NK-92 treated with Interleukin-12 subunit alpha and Interleukin-12 subunit beta, amount 100 ng/mL, for 24 hours (cell line): ENCODE results near the gene PDIA6.

Experiments used
- DNase-seq: peaks from one replicate; lab custom pipeline; 2025; lab: John Stamatoyannopoulos, UW

The PDIA6 gene, protein sequence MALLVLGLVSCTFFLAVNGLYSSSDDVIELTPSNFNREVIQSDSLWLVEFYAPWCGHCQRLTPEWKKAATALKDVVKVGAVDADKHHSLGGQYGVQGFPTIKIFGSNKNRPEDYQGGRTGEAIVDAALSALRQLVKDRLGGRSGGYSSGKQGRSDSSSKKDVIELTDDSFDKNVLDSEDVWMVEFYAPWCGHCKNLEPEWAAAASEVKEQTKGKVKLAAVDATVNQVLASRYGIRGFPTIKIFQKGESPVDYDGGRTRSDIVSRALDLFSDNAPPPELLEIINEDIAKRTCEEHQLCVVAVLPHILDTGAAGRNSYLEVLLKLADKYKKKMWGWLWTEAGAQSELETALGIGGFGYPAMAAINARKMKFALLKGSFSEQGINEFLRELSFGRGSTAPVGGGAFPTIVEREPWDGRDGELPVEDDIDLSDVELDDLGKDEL

DNA sequence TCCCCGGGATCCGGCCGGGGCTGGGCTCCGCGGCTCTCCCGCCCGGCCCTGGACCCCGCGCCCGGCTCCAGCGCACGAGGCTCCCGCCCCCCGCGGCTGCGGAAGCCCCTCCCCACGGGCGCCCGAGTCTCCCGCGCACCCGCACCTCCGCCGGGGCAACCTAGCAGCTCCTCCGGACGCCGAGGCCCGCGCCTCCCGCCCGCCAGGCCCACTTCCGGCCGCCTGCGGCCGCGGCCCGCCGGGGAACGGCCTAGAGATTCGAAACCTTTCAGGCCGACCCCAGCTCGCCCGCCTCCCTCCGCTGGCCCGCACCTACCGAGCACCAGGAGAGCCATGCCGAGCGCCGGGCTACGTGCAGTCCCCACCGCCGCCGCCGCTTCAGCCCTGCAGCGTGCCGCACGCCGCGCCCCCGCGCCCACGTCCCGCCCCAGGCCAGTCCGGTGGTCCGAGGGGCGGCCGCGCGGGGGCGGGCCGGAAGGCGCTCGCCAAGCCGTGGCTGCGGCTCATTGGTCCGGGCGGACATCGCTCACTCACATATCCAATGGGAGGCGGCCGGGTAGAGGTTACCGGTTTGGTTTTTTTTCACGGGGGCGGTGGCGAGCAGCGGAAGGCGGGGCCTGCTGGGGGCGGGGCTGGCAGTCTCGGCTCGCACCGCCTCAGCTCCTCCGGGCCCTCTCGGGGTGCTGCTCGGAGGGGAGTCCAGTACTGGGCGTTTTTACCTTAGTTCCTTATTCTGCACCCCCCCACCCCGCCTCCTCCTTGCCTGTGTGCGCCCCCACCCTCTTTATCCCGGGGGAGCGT is at the start of gene PDIA6:
Gene PDIA6 (minus strand): TSS at position 424 of the 801 bp plus-strand sequence. CDS start 89 bp downstream, at position 335.
- peak; percentile 88 for DNase-seq

DNA sequence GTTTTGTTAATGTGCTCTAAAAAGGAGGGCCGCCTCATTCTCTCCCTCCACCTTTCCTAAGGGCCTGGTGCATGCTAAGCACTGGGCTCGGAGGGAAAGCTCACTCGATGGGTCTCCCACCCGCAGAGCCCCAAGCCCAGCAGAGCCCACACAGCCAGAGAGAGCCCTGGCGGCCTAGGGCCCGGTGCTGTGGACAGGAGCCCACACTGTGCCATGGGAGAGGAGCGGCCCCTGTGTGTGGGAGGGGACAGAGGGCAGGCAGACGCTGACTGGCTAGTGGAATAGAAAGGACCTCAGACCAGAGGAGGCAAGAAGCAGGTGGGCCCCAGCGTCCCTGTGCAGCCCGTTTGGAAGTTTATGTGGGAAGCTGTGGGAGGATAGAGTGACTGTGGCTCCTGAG is 49.7 kb upstream of the PDIA6 start:
- no peak for DNase-seq

DNA sequence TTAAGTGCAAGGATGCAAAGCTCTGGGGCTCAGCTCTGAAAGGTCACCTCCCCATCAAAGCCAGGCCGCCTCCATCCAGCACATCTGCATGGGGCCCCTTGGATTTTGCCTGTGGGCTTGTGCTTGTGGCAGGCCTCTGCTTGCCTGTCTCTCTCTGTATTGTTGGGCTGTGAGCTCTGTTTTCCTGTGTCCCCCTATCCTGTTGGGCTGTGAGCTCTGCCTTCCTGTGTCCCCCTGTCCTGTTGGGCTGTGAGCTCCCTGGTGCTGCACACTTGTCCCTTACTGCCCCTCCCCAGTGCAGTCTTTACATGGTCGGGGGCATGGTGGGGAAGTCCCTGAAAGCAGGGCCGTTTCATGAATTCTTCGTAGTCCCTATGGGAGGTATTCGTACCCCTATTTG is 49.2 kb upstream of the PDIA6 start:
- DNase-seq = no peak

DNA sequence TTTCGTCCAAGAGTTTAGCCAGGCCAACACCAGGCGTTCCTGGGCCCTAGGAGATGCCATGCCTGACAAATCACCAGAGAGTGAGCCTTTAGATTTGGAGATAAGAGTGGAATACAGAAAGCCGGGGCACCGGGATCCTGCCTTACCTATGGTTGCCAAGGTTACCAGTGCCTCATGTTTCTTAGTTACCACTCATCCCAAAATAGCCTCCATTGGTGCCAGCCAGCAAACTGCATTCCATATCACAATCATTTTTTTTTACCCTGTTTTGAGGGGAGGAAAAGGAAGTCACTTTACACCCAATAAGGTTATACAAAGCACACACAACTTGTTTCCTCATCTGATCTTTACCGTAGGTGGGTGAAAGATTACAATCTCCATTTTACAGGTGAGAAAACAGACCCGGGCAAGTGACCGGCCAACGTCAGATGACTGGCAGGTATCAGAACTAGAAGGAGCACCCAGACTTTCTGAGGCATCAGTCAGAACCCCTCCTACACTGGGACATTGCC is 48.3 kb upstream of the PDIA6 start:
- no peak for DNase-seq

DNA sequence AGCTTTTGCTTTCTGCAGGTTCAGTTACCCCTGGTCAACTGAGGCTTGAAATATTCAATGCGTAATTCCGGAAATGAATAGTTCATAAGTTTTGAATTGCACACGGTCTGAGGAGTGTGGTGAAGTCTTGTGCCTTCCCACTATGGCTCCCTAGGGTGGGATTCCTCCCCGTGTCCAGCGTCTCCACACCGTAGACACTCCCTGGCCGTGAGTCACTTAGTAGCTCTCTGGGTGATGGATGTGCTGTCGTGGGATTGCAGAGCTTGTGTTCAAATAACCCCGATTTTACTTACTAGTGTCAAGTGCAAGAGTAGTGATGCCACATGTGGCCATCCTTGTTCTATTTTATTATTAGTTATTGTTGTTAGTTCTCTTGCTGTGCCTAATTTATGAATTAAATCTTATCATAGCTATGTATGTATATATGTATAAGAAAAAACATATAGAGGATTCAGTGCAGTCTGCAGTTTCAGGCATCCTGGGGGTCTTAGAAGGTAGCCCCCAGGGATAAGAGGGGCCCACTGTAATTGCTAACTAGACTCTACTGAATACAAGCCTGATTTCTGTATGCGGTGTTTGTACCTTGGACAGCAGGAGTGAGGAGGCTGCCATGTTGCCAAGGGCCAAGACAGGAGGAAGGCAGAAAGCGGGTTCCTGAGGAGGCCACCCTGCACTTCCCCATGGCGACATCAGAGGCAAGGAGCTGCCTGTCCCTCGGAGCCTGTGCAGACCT is 47.7 kb upstream of the PDIA6 start:
- DNase-seq = no peak

DNA sequence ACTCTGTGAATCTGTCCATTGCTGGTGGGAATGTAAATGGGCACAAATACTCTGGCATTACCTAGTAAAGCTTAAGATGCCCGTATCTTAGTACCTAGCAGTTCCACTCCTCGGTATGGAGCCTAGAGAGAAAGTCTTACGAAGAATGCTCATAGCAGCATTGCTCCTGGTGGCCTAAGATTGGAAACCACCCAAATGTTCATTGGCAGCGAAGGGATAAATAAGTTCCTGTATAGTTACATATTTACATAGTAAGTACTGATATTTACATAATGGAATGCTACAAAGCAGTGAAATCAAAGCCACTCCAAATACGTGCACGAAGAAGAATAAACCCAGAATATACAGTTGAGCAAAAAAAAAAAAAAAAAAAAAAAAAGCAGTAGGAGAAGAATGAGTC is 46.7 kb upstream of the PDIA6 start:
- DNase-seq = no peak

DNA sequence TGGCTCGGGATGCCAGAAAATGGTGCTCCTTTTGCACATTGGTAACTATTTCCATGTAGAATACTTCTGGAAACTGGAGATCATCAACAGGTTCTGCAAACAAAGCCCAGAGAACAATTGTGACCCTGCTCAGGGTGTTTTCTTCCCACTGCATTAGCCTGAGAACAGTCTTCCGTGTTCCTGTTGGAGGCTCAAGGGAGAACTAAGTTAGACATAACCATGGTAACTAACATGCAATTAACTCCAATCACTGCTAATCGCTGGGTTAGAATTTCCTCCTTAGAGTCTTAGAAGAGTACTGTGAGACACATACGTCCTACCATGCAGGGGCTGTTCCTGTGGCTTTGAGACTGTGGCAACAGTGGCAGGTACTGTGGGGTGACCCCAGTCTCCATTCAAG is 36.0 kb upstream of the PDIA6 start:
- DNase-seq = no peak

DNA sequence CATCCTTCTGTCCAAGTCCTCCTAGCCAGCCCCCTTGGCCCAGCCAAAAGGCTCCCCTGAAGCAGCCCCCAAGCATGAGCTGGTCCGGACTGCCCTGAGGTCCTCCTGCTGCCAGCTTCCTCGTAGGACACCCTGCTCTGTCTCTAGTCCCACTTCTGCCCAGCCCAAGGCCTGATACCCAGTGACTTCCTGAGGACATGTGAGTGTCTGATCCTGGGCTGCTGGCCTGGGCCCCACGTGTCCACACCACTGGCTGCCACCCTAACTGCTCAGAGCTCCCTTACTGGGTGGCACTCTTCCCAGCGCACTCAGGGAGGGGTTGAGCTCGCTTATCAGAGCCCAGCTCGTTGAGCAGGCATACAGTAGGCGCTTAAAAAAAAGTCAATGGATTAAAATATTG is 34.4 kb upstream of the PDIA6 start:
- no peak for DNase-seq

DNA sequence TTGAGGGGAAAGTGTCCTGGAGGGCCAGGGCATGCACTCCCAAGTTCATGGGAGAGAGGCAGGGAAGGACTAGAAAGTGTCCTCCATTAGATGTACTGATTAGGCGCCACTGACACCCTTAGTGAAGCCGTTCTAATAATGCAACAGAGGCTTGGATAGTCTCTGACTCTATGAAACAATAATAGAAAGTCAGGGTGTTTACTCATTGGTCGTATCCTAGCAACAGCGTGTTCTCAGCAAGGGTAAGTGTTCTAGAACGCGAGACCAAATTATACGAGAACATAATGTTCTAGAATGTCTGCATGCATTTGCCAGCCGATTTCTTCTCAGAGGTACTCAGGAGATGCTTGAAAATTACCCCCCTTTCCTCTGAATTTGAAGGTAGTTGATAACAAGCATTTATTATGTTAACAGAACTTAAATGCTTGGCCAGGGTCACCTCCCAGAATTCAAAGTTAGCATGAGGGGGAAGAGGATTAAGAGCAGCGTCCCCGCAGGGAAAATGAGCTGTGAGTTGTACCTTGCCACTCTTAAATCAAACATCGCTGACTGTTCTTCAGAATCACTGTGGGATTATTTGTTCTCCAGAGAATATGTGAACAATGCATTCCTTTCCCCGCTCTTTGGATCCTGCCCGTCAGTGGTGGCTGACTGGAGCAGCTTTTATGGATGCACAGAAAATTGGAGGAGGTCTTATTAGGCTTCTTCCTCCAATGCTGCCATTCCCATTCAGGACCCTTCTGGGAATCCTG is 33.7 kb upstream of the PDIA6 start:
- no peak for DNase-seq

DNA sequence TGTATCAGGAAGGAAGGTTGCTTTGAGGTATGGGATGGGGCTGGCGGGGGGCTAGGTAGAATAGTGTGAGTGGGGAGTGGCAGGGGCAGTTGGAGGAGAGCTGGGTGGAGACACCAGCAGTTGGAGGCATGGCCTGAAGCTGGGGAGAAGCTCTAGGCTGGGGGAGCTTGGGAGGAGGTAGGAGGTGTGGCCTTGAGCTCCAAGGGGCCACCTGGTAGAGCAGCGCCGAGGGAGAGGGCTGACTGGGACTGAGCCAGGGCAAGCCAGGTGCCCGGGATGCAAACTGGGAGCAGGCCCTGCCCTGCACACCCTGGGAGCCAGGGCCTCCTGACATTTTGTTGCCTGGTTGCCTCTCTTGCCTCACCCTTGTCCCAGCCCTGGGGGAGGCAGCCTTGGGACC is 33.1 kb upstream of the PDIA6 start:
- no peak for DNase-seq

DNA sequence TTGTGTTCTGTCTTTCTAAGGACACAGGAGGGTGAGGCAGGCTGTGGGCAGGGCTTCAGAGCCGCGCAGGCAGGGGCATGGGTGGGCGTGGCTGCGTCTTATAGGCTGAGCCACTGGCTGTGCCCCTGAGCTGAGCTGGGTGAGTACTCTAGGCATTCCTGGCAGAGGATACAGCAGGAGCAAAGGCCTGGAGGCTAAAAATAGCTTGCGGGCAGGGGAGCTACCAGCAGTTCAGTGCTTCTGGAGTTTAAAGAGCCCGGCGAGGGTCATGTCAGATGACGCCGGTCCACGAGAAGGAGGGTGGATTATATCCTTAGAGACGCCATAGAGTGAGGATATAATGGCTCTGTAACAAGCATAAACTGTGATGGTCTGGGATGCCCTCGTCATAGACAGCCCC is 31.5 kb upstream of the PDIA6 start:
- no peak for DNase-seq

DNA sequence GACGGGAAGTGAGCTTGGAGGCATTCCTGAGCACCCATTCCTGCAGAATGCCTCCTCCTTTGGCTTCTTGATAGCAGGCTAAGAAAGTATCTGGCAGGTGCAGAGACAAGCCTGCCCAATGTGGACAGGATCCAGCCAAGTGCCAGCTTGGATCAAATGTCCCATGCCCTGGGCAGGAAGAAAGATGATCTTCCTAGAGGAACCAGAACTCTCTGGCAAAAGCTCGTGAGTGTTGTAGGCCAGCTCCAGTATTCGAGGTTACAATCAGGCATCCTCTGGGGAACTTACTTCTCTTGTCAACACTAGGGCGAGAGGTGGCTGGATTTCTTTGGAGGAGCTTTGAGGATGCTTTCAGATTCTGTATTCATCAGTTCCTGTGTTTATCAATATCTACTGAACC is 29.9 kb upstream of the PDIA6 start:
- DNase-seq = no peak

DNA sequence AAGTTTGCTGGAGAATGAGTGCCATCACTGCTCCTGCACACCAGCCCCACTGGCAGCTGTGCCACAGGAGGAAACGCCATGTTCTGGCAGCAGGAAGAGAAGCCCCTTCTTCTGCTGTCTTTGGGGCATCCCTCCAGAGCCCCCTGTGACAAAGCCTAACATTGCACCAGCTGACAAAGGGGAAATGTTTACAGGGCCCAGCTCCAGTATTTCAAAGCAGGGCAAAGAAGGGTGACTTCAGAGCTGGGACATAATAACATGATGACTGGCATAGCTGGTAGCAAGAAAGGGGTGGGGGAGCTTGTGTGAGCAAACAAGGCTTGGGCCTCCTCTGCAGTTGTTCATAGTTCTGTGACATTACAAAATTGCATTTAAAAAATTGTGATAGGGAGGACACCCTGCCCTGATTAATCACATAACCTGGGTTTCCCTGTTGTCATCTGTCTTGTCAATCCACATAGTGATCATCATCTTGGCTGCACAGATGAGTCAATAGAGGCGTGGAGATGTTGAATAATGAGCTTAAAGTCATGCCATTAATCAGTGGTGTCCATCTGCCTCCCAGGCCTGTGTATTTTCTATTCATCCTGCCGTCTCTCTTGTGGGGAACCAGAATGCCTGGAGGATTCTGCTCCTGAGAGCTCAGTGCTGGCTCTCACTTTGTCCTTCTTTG is 29.1 kb upstream of the PDIA6 start:
- no peak for DNase-seq

DNA sequence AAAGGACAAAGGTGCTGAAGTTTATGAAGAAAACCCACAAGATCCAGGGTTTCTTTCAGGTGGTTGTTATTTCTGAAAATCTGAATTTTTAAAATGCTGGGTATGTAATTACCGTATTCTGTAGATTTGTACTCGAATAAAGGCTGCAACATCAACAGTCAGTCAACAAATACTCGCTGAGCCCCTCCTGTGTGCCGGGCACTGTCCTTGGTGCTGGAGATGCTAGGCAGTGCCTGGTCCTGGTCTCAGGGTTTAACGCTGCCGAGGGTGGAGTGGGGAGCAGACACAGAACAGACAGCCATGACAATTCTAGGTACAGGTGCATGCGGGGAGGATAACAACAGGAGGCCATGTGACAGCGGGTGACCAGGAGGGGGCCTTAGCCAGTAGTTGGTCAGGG is 27.2 kb upstream of the PDIA6 start:
- DNase-seq = no peak

DNA sequence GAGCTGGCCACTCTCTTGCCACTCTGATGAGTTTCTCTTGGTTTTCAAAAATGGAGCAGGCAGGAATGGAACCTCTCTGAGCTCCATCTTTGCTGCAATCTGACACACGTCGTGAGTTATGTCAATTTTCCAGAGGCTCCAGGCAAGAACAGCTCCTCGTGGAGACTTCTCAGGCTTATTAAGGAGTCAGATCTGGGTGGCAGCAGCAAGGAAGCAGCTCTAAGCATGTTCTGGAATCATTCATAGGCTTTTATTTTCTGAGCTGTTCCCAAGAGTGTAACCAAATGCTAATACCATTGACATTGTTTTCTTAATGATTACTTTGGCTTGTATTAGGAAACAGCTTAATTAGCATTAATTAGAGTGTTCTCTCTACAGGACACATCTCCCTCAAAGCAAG is 26.1 kb upstream of the PDIA6 start:
- no peak for DNase-seq

DNA sequence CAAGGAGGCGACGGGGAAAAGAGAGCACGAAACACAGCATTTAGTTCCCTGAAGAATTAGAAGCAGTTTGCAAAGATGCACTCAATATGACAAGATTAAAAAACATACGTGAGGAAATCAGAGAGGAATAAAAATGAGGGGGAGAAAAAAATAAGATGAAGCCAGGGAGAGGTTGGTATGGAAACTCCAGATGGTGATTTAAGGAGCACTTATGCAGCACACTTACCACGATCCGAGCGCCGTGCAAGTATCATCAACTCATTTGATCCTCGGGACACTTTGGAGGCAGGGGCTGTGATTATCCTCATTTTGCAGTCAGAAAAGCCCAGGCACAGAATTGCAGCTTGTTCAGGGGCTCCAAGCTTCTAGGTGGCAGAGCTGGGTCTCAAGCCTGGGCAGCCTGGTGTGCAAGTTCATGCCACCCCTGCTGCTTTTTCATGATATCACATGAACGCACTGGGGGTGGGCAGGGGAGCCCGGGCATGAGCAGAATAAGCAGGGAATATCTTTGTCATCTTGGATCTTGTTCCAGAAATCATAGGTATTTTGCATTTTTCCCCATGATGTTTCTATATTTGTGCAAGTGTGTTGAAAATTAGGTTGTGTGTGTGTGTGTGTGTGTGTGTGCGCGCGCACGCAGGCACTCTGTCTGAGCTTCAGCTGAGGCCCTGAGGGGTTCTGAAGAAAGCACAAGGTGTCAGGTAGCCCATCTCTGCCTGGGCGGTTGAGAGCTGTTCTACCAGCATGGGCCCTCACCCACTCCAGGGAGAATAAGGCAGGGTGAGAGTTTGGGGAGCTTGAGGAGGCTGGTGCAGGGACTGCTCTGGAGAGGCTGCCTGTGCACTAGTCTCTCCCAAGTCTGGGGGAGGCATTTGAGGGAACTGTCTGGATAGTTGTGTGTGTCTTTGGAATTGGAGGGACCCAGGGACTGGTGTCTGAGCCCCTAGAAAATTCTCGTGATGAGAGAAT is 25.0 kb upstream of the PDIA6 start:
- no peak for DNase-seq

DNA sequence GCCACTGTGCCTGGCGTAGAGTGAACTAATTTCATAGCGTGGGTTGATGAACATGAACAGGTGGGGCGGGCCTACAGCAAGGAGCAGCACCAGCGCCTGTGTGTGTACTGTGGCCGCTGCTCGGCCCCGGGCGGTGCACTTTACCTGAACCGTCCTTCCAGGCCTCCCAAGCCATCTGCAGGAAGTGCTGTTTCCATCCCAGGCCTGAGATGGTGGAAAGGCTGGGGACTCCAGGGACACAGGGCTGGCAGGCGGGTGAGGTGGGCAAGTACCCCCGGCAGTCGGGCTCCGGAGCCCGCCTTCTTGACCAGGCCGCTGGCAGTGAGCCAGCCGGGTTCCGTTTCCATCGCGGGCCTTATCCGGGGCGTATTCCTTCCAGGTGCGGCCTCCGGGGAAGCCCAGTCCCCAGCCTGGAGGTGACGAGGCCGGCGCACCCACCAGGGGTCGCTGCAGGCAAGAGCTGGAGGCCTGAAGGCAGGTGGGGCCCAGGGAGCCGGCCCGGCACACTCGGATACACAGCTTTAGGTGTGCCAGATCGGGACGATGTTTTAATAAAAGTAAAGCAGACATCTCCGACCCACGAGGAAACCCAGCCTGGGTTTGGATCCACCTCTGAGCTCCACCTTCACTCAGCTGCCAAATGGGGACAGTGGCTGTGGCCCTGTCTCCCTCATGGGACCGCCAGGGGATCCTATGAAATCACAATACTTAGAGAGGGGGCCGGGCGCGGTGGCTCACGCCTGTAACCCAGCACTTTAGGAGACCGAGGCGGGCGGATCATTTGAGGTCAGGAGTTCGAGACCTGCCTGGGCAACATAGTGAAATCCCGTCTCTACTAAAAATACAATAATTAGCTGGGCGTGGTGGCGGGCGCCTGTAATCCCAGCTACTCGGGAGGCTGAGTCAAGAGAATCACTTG is 22.7 kb upstream of the PDIA6 start:
- peak; percentile 21 for DNase-seq

DNA sequence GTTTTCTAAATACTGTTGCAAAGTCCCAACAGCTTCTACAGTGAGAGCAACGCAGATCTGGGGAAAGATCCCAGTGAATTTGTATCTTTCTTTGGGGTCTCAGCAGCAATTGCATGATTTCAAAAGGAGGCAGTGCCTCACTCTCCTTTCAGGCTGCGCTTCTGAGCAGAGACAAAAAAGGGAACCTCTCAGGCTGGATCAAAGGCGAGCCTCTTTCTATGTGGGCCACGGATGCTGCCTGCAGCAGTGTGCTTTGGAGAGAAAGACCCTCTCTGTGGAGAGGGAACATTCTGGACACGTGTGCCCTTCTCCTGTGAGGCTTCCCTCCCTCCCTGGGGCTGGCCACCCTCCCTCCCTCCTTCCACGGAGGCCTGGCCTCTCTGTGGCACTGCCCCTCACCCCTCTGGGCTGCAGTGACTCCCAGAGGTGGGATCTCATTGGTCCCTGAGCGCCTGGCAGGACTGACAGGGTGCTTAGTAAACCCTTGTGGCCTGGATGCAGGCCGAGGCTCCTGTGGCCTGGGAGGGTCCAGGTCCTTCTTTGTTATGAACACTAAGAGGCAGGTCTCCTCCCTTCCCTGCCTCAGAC is 21.6 kb upstream of the PDIA6 start:
- no peak for DNase-seq
